Keratinocyte (primary cell): ENCODE results near the gene KIF22.

Source experiments
- CTCF ChIP-seq, 3 experiments: IDR thresholded peaks in 1 of 3; conservative IDR thresholded peaks in 1 of 3; optimal IDR thresholded peaks in 1 of 3; 2 replicates in 2 of 3; 3 replicates in 1 of 3; pipeline versions ENCODE3 to v1.5.1; 2011; ENCODE audit warnings: low read length in 3 of 3, mild to moderate bottlenecking in 3 of 3, moderate library complexity in 2 of 3, control low read depth in 1 of 3, inconsistent platforms in 1 of 3; ENCODE audit not compliant: insufficient read depth in 2 of 3; ENCODE audit errors: extremely low read depth in 1 of 3
- EZH2 ChIP-seq: IDR thresholded peaks from one replicate; pipeline ENCODE4 v1.6.1; 2012; ENCODE audit warnings: inconsistent platforms, mild to moderate bottlenecking, low read length, moderate library complexity

- no peak for TF ChIP-seq CTCF (optimal IDR thresholded peaks at IDR 0.05 in 1 of 3, IDR thresholded peaks at IDR 0.05 in 1 of 3, conservative IDR thresholded peaks at IDR 0.05 in 1 of 3; ENCODE audit: extremely low read depth in 1 of 3, insufficient read depth in 2 of 3, low read length in 3 of 3)
- no peak for TF ChIP-seq EZH2
These were observed 20.2 kb downstream of the KIF22 start for GRCh38 chr16:29810699-29811169.
